ENCODE data around the gene HDAC1. TPM values are rescaled to one million over a fixed set of nuclear protein-coding genes. Genes with fewer than 3 reads are reported as not detected.

The HDAC1 gene
- polyA plus RNA-seq, 1 donor: 153 TPM

- H3K27ac ChIP-seq (ENCODE audit: low read length): no peak overlapping the region
- peaks cover 3% of the 10 kb centered on the region for H3K9me3 ChIP-seq (ENCODE audit: control insufficient read depth, low read depth, low read length)
- H3K4me3 ChIP-seq (ENCODE audit: low read length): no peak overlapping the region
- 40% methylated on average over 2 of the region's 8 CpGs for WGBS (ENCODE audit: insufficient coverage, low lambda C conversion rate)
- H3K36me3 ChIP-seq (ENCODE audit: control insufficient read depth, insufficient read depth, low read length): no peaks in the 10 kb centered on the region
- H3K4me1 ChIP-seq (ENCODE audit: control insufficient read depth, insufficient read depth, low read length): peaks cover 17% of the 10 kb centered on the region
- peak in 1 of 2 donors; percentile 62 for DNase-seq
- no peaks in the 10 kb centered on the region for H3K27me3 ChIP-seq (ENCODE audit: control insufficient read depth, insufficient read depth, low read length)
Observed at GRCh38 chr1:32345289-32345827, 53.5 kb downstream of the HDAC1 start.

DNA sequence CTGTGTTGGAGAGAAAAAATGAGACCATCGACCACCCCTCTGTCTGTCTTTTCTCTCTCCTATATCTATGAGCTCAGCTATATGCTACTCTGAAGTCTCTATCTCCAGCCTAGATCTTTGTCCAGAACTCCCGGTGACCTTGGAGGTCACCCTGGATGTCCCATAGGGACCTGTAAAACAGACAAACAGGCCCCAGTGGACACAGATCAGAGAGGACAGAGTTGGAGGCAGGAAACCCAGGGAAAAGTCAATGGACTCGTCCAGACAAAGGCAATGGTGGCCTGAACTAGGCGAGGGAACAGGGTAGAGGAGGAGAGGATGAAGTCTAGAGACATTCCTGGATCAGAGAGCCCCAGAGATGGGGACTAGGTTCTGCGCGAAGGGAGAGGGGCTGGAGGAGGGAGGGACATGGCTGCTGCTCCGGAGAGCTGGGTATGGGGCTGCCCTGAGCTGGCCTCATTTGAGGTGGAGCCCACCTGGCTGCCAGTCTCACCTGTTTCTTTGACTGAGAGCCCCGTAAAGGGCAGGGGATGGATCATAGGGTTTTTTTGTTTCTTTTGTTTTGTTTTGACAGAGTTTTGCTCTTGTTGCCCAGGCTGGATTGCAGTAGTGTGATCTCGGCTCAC, 54.8 kb downstream of the HDAC1 start:
- no peak overlapping the region for H3K4me3 ChIP-seq (ENCODE audit: low read length)
- H3K36me3 ChIP-seq (ENCODE audit: control insufficient read depth, insufficient read depth, low read length): no peaks in the 10 kb centered on the region
- peaks cover 17% of the 10 kb centered on the region for H3K4me1 ChIP-seq (ENCODE audit: control insufficient read depth, insufficient read depth, low read length)
- H3K9me3 ChIP-seq (ENCODE audit: control insufficient read depth, low read depth, low read length): peaks cover 9% of the 10 kb centered on the region
- no peaks in the 10 kb centered on the region for H3K27me3 ChIP-seq (ENCODE audit: control insufficient read depth, insufficient read depth, low read length)
- H3K27ac ChIP-seq (ENCODE audit: low read length): no peak overlapping the region
- DNase-seq: no peak
- WGBS (ENCODE audit: insufficient coverage, low lambda C conversion rate): 93% methylated on average over 3 of the region's 9 CpGs

GRCh38 chr1:32349211-32349708, 57.4 kb downstream of the HDAC1 start:
- DNase-seq: no peak

GRCh38 chr1:32350785-32351398, 59.0 kb downstream of the HDAC1 start:
- H3K27ac ChIP-seq (ENCODE audit: low read length): peak overlapping the region; percentile 93
- H3K4me1 ChIP-seq (ENCODE audit: control insufficient read depth, insufficient read depth, low read length): peaks cover 22% of the 10 kb centered on the region
- H3K4me3 ChIP-seq (ENCODE audit: low read length): peak overlapping the region; percentile 71
- peaks cover 9% of the 10 kb centered on the region for H3K9me3 ChIP-seq (ENCODE audit: control insufficient read depth, low read depth, low read length)
- no peaks in the 10 kb centered on the region for H3K27me3 ChIP-seq (ENCODE audit: control insufficient read depth, insufficient read depth, low read length)
- H3K36me3 ChIP-seq (ENCODE audit: control insufficient read depth, insufficient read depth, low read length): peaks cover 4% of the 10 kb centered on the region
- no CpG with 5 or more reads among the region's 28 CpGs for WGBS (ENCODE audit: insufficient coverage, low lambda C conversion rate)
- DNase-seq: peak in 1 of 2 donors; percentile 67

More at GRCh38 chr1:32349211-32349708, 57.4 kb downstream of the HDAC1 start:
- H3K9me3 ChIP-seq (ENCODE audit: control insufficient read depth, low read depth, low read length): peaks cover 9% of the 10 kb centered on the region
- H3K4me3 ChIP-seq (ENCODE audit: low read length): no peak overlapping the region
- no peak overlapping the region for H3K27ac ChIP-seq (ENCODE audit: low read length)
- H3K36me3 ChIP-seq (ENCODE audit: control insufficient read depth, insufficient read depth, low read length): peaks cover 4% of the 10 kb centered on the region
- H3K4me1 ChIP-seq (ENCODE audit: control insufficient read depth, insufficient read depth, low read length): peaks cover 32% of the 10 kb centered on the region
- H3K27me3 ChIP-seq (ENCODE audit: control insufficient read depth, insufficient read depth, low read length): no peaks in the 10 kb centered on the region
- no CpG with 5 or more reads among the region's 8 CpGs for WGBS (ENCODE audit: insufficient coverage, low lambda C conversion rate)

GRCh38 chr1:32351399-32352238, 59.7 kb downstream of the HDAC1 start:
- Histone ChIP-seq H3K36me3 (ENCODE audit: control insufficient read depth, insufficient read depth, low read length) (peaks cover 4% of the 10 kb centered on the region), H3K4me1 (ENCODE audit: control insufficient read depth, insufficient read depth, low read length) (peaks cover 17% of the 10 kb centered on the region), H3K27me3 (ENCODE audit: control insufficient read depth, insufficient read depth, low read length) (no peaks in the 10 kb centered on the region), H3K4me3 (ENCODE audit: low read length) (peak overlapping the region; percentile 71), H3K9me3 (ENCODE audit: control insufficient read depth, low read depth, low read length) (peaks cover 9% of the 10 kb centered on the region), H3K27ac (ENCODE audit: low read length) (peak overlapping the region; percentile 93)
- peak; percentile 93 to 96 for DNase-seq
- no CpG with 5 or more reads among the region's 75 CpGs for WGBS (ENCODE audit: insufficient coverage, low lambda C conversion rate)

DNA sequence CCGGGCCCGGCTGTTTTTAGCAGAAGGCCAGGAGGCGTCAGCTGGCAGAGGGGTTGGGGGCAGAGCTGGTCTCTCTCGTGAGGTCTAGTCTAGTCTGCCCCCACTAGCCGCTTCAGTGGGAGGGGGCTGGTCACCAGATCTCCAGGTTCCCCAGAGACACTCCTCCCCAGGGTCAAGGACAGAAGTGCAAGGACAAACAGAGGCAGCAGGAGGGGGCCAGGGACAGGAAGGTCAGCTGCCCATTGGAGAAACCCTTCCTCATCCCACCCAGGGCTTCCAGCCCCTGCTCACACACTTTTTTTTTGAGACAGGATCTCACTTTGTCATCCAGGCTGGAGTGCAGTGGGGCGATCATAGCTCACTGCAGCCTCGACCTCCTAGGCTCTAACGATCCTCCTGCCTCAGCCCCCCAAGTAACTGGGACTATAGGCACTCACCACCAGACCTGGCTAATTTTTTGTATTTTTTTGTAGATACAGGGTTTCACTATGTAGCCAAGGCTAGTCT, 60.4 kb downstream of the HDAC1 start:
- Histone ChIP-seq H3K36me3 (ENCODE audit: control insufficient read depth, insufficient read depth, low read length) (peaks cover 4% of the 10 kb centered on the region), H3K4me1 (ENCODE audit: control insufficient read depth, insufficient read depth, low read length) (peaks cover 17% of the 10 kb centered on the region), H3K27ac (ENCODE audit: low read length) (peak overlapping the region; percentile 82), H3K27me3 (ENCODE audit: control insufficient read depth, insufficient read depth, low read length) (no peaks in the 10 kb centered on the region), H3K9me3 (ENCODE audit: control insufficient read depth, low read depth, low read length) (peaks cover 9% of the 10 kb centered on the region), H3K4me3 (ENCODE audit: low read length) (peak overlapping the region; percentile 68)
- no peak for DNase-seq
- no CpG with 5 or more reads among the region's 8 CpGs for WGBS (ENCODE audit: insufficient coverage, low lambda C conversion rate)

- peaks cover 23% of the 10 kb centered on the region for H3K4me1 ChIP-seq (ENCODE audit: control insufficient read depth, insufficient read depth, low read length)
- no peaks in the 10 kb centered on the region for H3K27me3 ChIP-seq (ENCODE audit: control insufficient read depth, insufficient read depth, low read length)
- no CpG with 5 or more reads among the region's 2 CpGs for WGBS (ENCODE audit: insufficient coverage, low lambda C conversion rate)
- H3K4me3 ChIP-seq (ENCODE audit: low read length): no peak overlapping the region
- H3K27ac ChIP-seq (ENCODE audit: low read length): peak overlapping the region; percentile 36
- H3K9me3 ChIP-seq (ENCODE audit: control insufficient read depth, low read depth, low read length): peaks cover 9% of the 10 kb centered on the region
- H3K36me3 ChIP-seq (ENCODE audit: control insufficient read depth, insufficient read depth, low read length): peaks cover 4% of the 10 kb centered on the region
- no peak for DNase-seq
Observed at GRCh38 chr1:32352831-32353383, 61.0 kb downstream of the HDAC1 start.

- Histone ChIP-seq H3K36me3 (ENCODE audit: control insufficient read depth, insufficient read depth, low read length) (peaks cover 4% of the 10 kb centered on the region), H3K4me1 (ENCODE audit: control insufficient read depth, insufficient read depth, low read length) (peaks cover 29% of the 10 kb centered on the region), H3K27me3 (ENCODE audit: control insufficient read depth, insufficient read depth, low read length) (no peaks in the 10 kb centered on the region), H3K4me3 (ENCODE audit: low read length) (no peak overlapping the region), H3K9me3 (ENCODE audit: control insufficient read depth, low read depth, low read length) (peaks cover 9% of the 10 kb centered on the region), H3K27ac (ENCODE audit: low read length) (peak overlapping the region; percentile 36)
- DNase-seq: no peak
- WGBS (ENCODE audit: insufficient coverage, low lambda C conversion rate): no CpG with 5 or more reads among the region's 2 CpGs
Observed at GRCh38 chr1:32353431-32353830, 61.5 kb downstream of the HDAC1 start.

GRCh38 chr1:32353886-32354570, 62.1 kb downstream of the HDAC1 start:
- whole genome bisulfite sequencing (ENCODE audit: insufficient coverage, low lambda C conversion rate): no CpG with 5 or more reads among the region's 2 CpGs
- H3K9me3 ChIP-seq (ENCODE audit: control insufficient read depth, low read depth, low read length): peaks cover 9% of the 10 kb centered on the region
- no peak overlapping the region for H3K4me3 ChIP-seq (ENCODE audit: low read length)
- H3K36me3 ChIP-seq (ENCODE audit: control insufficient read depth, insufficient read depth, low read length): peaks cover 4% of the 10 kb centered on the region
- peaks cover 32% of the 10 kb centered on the region for H3K4me1 ChIP-seq (ENCODE audit: control insufficient read depth, insufficient read depth, low read length)
- no peak for DNase-seq
- no peaks in the 10 kb centered on the region for H3K27me3 ChIP-seq (ENCODE audit: control insufficient read depth, insufficient read depth, low read length)
- peak overlapping the region; percentile 36 for H3K27ac ChIP-seq (ENCODE audit: low read length)

Data from large intestine (tissue), 3 donors.